Mucosa of stomach (tissue), 1 donor: Measurements from ENCODE around the gene GPR101.

Source experiments
- H3K27me3 ChIP-seq: one replicate; pipeline ENCODE4 v1.7.0; 2013; ENCODE audit warnings: mild to moderate bottlenecking, low read length; ENCODE audit not compliant: control insufficient read depth, insufficient read depth
- H3K36me3 ChIP-seq: one replicate; pipeline ENCODE4 v1.7.0; 2013; ENCODE audit warnings: low read length; ENCODE audit not compliant: control insufficient read depth, insufficient read depth
- H3K4me1 ChIP-seq: one replicate; pipeline ENCODE4 v1.7.0; 2013; ENCODE audit warnings: mild to moderate bottlenecking, low read length; ENCODE audit not compliant: control insufficient read depth, insufficient read depth
- H3K4me3 ChIP-seq: one replicate; pipeline ENCODE4 v1.7.0; 2013; ENCODE audit warnings: low read length
- H3K9ac ChIP-seq: one replicate; pipeline ENCODE4 v1.7.0; 2013; ENCODE audit warnings: mild to moderate bottlenecking, low read length, moderate library complexity
- H3K9me3 ChIP-seq: one replicate; pipeline ENCODE4 v1.7.0; 2013; ENCODE audit warnings: mild to moderate bottlenecking, low read length, moderate library complexity; ENCODE audit not compliant: control insufficient read depth
- donor health status: Pancreatic carcinoma.

The GPR101 gene

GRCh38 chrX:137033774-137034507 lies at the start of gene GPR101:
TSS of gene GPR101 (minus strand) at chrX:137033995. CDS start at chrX:137031674, 2,321 bp downstream.
- no peaks in the 10 kb centered on the region for H3K36me3 ChIP-seq
- H3K27me3 ChIP-seq: peaks cover 42% of the 10 kb centered on the region
- no peaks in the 10 kb centered on the region for H3K4me1 ChIP-seq
- no peak within 1 kb of the TSS for H3K4me3 ChIP-seq
- H3K9ac ChIP-seq: no peak within 1 kb of the TSS
- H3K9me3 ChIP-seq: no peaks in the 10 kb centered on the region

- H3K4me1 ChIP-seq: no peaks in the 10 kb centered on the region
- H3K4me3 ChIP-seq: no peak overlapping the region
- H3K27me3 ChIP-seq: no peaks in the 10 kb centered on the region
- no peaks in the 10 kb centered on the region for H3K9me3 ChIP-seq
- no peak overlapping the region for H3K9ac ChIP-seq
- H3K36me3 ChIP-seq: no peaks in the 10 kb centered on the region
Observed at GRCh38 chrX:137081239-137081638, 47.4 kb upstream of the GPR101 start.

- Histone ChIP-seq H3K4me3 (no peak overlapping the region), H3K9ac (no peak overlapping the region), H3K36me3 (no peaks in the 10 kb centered on the region), H3K4me1 (no peaks in the 10 kb centered on the region), H3K27me3 (no peaks in the 10 kb centered on the region), H3K9me3 (no peaks in the 10 kb centered on the region)
Observed at GRCh38 chrX:137072396-137072795, 38.6 kb upstream of the GPR101 start.

GRCh38 chrX:137071596-137071995 lies 37.8 kb upstream of the GPR101 start:
- Histone ChIP-seq H3K4me1 (no peaks in the 10 kb centered on the region), H3K9me3 (no peaks in the 10 kb centered on the region), H3K4me3 (no peak overlapping the region), H3K27me3 (no peaks in the 10 kb centered on the region), H3K9ac (no peak overlapping the region), H3K36me3 (no peaks in the 10 kb centered on the region)

GRCh38 chrX:137067147-137067546 lies 33.4 kb upstream of the GPR101 start:
- no peaks in the 10 kb centered on the region for H3K4me1 ChIP-seq

GRCh38 chrX:137062915-137063617 lies 29.3 kb upstream of the GPR101 start:
- no peaks in the 10 kb centered on the region for H3K4me1 ChIP-seq
- H3K36me3 ChIP-seq: no peaks in the 10 kb centered on the region
- no peaks in the 10 kb centered on the region for H3K27me3 ChIP-seq
- H3K4me3 ChIP-seq: no peak overlapping the region
- no peak overlapping the region for H3K9ac ChIP-seq
- H3K9me3 ChIP-seq: no peaks in the 10 kb centered on the region

More at GRCh38 chrX:137067147-137067546, 33.4 kb upstream of the GPR101 start:
- no peak overlapping the region for H3K9ac ChIP-seq
- no peaks in the 10 kb centered on the region for H3K36me3 ChIP-seq
- H3K27me3 ChIP-seq: no peaks in the 10 kb centered on the region
- no peak overlapping the region for H3K4me3 ChIP-seq
- H3K9me3 ChIP-seq: no peaks in the 10 kb centered on the region

GRCh38 chrX:137058339-137059127 lies 24.7 kb upstream of the GPR101 start:
- no peaks in the 10 kb centered on the region for H3K4me1 ChIP-seq
- no peak overlapping the region for H3K9ac ChIP-seq
- H3K36me3 ChIP-seq: no peaks in the 10 kb centered on the region
- no peak overlapping the region for H3K4me3 ChIP-seq
- H3K9me3 ChIP-seq: no peaks in the 10 kb centered on the region
- peaks cover 8% of the 10 kb centered on the region for H3K27me3 ChIP-seq

GRCh38 chrX:137052643-137053235 lies 18.9 kb upstream of the GPR101 start:
- no peaks in the 10 kb centered on the region for H3K36me3 ChIP-seq
- peaks cover 18% of the 10 kb centered on the region for H3K27me3 ChIP-seq
- H3K4me3 ChIP-seq: peak overlapping the region; percentile 8
- H3K4me1 ChIP-seq: peaks cover 5% of the 10 kb centered on the region
- H3K9me3 ChIP-seq: no peaks in the 10 kb centered on the region
- peak overlapping the region; percentile 43 for H3K9ac ChIP-seq

GRCh38 chrX:137051978-137052642 lies 18.3 kb upstream of the GPR101 start:
- no peaks in the 10 kb centered on the region for H3K36me3 ChIP-seq
- H3K4me1 ChIP-seq: peaks cover 5% of the 10 kb centered on the region
- H3K9me3 ChIP-seq: no peaks in the 10 kb centered on the region
- peak overlapping the region; percentile 8 for H3K4me3 ChIP-seq
- H3K27me3 ChIP-seq: peaks cover 18% of the 10 kb centered on the region
- peak overlapping the region; percentile 43 for H3K9ac ChIP-seq

GRCh38 chrX:137044893-137045292 lies 11.1 kb upstream of the GPR101 start:
- H3K4me1 ChIP-seq: no peaks in the 10 kb centered on the region
- H3K4me3 ChIP-seq: no peak overlapping the region
- no peak overlapping the region for H3K9ac ChIP-seq
- H3K36me3 ChIP-seq: no peaks in the 10 kb centered on the region
- H3K9me3 ChIP-seq: no peaks in the 10 kb centered on the region
- no peaks in the 10 kb centered on the region for H3K27me3 ChIP-seq

GRCh38 chrX:137043736-137044135 lies 9.9 kb upstream of the GPR101 start:
- no peaks in the 10 kb centered on the region for H3K4me1 ChIP-seq
- H3K4me3 ChIP-seq: no peak overlapping the region
- H3K9me3 ChIP-seq: no peaks in the 10 kb centered on the region

More at GRCh38 chrX:137043736-137044135, 9.9 kb upstream of the GPR101 start:
- H3K36me3 ChIP-seq: no peaks in the 10 kb centered on the region
- H3K9ac ChIP-seq: no peak overlapping the region
- H3K27me3 ChIP-seq: no peaks in the 10 kb centered on the region
